HEK293 (cell line): ENCODE data around the gene ASIC3.

Experiments used
- YY2 ChIP-seq: fragments of 450-650 bp; formaldehyde crosslinking; IDR thresholded peaks from 2 replicates; pipeline ENCODE4 v1.5.1; 2016; ENCODE audit warnings: missing biosample characterization, missing genetic modification characterization
- ZNF785 ChIP-seq: fragments of 450-650 bp; formaldehyde crosslinking; IDR thresholded peaks from 2 replicates; pipeline ENCODE4 v1.5.1; 2016; ENCODE audit warnings: missing biosample characterization, missing genetic modification characterization
- TF ChIP-seq, protein P1 (sequence below): fragments of 450-650 bp; formaldehyde crosslinking; IDR thresholded peaks from 2 replicates; pipeline ENCODE4 v1.5.1; 2016; ENCODE audit warnings: missing biosample characterization, missing genetic modification characterization

GRCh38 chr7:151043959-151044358 is 4.4 kb upstream of the ASIC3 start:
- TF ChIP-seq YY2 (no peak), ZNF785 (tag by site-specific recombination) (no peak)
- TF ChIP-seq, protein P1, sequence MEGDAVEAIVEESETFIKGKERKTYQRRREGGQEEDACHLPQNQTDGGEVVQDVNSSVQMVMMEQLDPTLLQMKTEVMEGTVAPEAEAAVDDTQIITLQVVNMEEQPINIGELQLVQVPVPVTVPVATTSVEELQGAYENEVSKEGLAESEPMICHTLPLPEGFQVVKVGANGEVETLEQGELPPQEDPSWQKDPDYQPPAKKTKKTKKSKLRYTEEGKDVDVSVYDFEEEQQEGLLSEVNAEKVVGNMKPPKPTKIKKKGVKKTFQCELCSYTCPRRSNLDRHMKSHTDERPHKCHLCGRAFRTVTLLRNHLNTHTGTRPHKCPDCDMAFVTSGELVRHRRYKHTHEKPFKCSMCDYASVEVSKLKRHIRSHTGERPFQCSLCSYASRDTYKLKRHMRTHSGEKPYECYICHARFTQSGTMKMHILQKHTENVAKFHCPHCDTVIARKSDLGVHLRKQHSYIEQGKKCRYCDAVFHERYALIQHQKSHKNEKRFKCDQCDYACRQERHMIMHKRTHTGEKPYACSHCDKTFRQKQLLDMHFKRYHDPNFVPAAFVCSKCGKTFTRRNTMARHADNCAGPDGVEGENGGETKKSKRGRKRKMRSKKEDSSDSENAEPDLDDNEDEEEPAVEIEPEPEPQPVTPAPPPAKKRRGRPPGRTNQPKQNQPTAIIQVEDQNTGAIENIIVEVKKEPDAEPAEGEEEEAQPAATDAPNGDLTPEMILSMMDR (tag by site-specific recombination) = no peak
